ENCODE measurements around the gene FBXO36. TPM values are rescaled to one million over a fixed set of nuclear protein-coding genes. Genes with fewer than 3 reads are reported as not detected.

Gene FBXO36
- total and polyA plus RNA-seq, 2 experiments from 2014 or later: 5.8 to 7.6 TPM

DNA sequence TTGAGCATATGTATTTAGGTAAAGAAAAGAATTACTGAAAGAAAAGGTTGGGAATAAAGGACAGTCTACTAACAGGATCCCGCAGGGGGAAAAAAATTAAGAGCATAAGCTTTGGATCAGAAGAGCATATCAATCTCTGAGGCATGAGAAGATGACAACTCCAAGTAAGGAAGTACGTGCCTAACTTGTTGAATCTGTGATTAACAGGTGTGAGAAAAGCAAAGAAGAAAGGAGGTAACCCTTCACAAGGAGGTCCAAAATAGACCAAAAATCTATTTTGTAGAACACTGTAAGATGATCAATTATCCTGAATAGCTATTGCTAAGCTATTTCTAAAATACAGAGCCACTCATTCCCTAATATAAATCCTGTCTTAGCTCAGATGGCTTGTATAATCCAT, 33.3 kb upstream of the FBXO36 start:
- no peaks in the 10 kb centered on the region for H3K4me1 ChIP-seq (ENCODE audit: insufficient read depth)
- H2AFZ ChIP-seq: no peak overlapping the region
- TF ChIP-seq EZH2 (IDR thresholded peaks at IDR 0.05; ENCODE audit: low read depth, unreplicated experiment) (no peak), ETS1 (IDR thresholded peaks at IDR 0.05) (no peak), POLR2AphosphoS5 (IDR thresholded peaks at IDR 0.05; ENCODE audit: low read depth) (no peak), NANOG (IDR thresholded peaks at IDR 0.05; ENCODE audit: borderline replicate concordance) (no peak), ZNF462 (CRISPR knock-in tag; IDR thresholded peaks at IDR 0.05) (no peak), CREB1 (CRISPR knock-in tag; IDR thresholded peaks at IDR 0.05; ENCODE audit: low read depth) (no peak), ZNF331 (CRISPR knock-in tag; IDR thresholded peaks at IDR 0.05; ENCODE audit: low read depth) (no peak), CTCF (conservative IDR thresholded peaks at IDR 0.05; ENCODE audit: low read depth in 2 of 2) (no peak), STAT1 (IDR thresholded peaks at IDR 0.05; ENCODE audit: unreplicated experiment) (no peak), JUNB (IDR thresholded peaks at IDR 0.05; ENCODE audit: unreplicated experiment) (no peak)
- H3K27ac Mint-ChIP-seq: no peak overlapping the region
- no peak overlapping the region for H3K4me2 ChIP-seq
- no peaks in the 10 kb centered on the region for H3K9me3 Mint-ChIP-seq
- DNase-seq (ENCODE audit: low spot score) (no peak), ATAC-seq (no peak)
- peaks cover 6% of the 10 kb centered on the region; the same call in 1 of the 3 replicates for H3K4me1 Mint-ChIP-seq
- H3K27me3 ChIP-seq (ENCODE audit: insufficient read depth): no peaks in the 10 kb centered on the region
- H4K20me1 ChIP-seq (replicated peaks; ENCODE audit: insufficient read depth): peaks cover 11% of the 10 kb centered on the region
- H3K27ac ChIP-seq (ENCODE audit: low read depth): no peak overlapping the region
- no peak overlapping the region for H3K4me3 Mint-ChIP-seq
- no peaks in the 10 kb centered on the region for H3K36me3 ChIP-seq (ENCODE audit: insufficient read depth)
- no peaks in the 10 kb centered on the region for H3F3A ChIP-seq (replicated peaks; ENCODE audit: low read depth)
- H3K4me3 ChIP-seq: no peak overlapping the region
- H3K79me2 ChIP-seq (replicated peaks; ENCODE audit: insufficient read depth): peaks cover 100% of the 10 kb centered on the region
- peaks cover 2% of the 10 kb centered on the region for H3K27me3 Mint-ChIP-seq (ENCODE audit: insufficient read depth, low read depth, poor library complexity)
- H3K9me2 ChIP-seq (ENCODE audit: insufficient read depth): no peaks in the 10 kb centered on the region
- no peaks in the 10 kb centered on the region for H3K36me3 Mint-ChIP-seq (ENCODE audit: low read depth)
